ENCODE data around the gene ADAD1. TPM values are rescaled to one million over a fixed set of nuclear protein-coding genes. Genes with fewer than 3 reads are reported as not detected.
A peak's percentile ranks its signal among the peaks of the same experiment; 100 is the strongest.

The ADAD1 gene
- total RNA-seq, 2 experiments from 2014 or later, result not detected

DNA sequence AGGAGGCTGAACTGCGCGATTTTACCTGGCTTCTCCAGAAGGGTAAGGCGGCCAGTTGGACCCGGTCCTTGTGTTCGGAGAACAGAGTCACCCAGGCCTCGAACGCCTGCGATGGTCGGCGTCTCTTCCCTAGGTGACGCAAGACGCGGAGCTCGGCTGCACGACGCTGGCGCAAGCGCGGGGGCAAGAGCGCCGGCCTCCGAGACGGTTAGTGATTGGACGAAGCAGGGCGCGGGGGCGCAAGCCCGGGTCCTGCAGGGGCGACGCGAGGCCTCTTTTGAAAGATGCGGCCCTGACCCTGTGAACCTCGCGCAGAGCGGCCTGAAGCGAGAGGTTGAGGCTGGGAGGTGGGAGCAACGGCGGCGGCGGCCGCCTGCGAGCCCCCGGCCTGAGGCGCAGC, 428 bp downstream of the ADAD1 start:
- no peaks in the 10 kb centered on the region for H3K9me3 Mint-ChIP-seq (ENCODE audit: low read depth)
- ChIA-PET POLR2A (no interaction called here), CTCF (no interaction called here)
- DNase-seq (no peak), ATAC-seq (no peak)
- no peaks in the 10 kb centered on the region for H3K4me1 Mint-ChIP-seq
- no peaks in the 10 kb centered on the region for H3K27me3 Mint-ChIP-seq
- no peak overlapping the region for H3K4me3 Mint-ChIP-seq
- H3K36me3 Mint-ChIP-seq (ENCODE audit: low read depth), result peaks cover 1% of the 10 kb centered on the region
- intact Hi-C loops (cut with DNase I, micrococcal nuclease), result no loop called here
- no peak overlapping the region for H3K27ac Mint-ChIP-seq

DNA sequence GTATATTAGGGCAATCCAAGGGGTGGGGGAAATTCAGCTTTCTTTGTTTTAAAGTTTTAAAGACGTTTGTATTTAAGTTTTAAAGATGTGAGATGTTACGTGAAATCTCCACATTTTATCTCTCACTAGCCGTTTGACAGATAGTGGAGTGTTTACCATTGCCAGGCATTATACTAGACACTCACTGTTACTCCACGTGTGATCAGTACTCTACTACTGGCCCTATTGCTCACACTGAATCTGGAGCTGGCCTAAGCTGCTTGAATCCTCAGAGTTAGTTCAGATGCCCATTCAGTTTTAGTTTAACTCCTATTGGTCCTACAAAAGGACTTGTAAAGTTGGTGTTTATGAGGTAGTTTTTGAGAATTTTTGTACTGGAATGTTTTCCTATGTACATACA, 4.5 kb downstream of the ADAD1 start:
- no peaks in the 10 kb centered on the region for H3K4me1 Mint-ChIP-seq
- POLR2A ChIA-PET, result no interaction called here

DNA sequence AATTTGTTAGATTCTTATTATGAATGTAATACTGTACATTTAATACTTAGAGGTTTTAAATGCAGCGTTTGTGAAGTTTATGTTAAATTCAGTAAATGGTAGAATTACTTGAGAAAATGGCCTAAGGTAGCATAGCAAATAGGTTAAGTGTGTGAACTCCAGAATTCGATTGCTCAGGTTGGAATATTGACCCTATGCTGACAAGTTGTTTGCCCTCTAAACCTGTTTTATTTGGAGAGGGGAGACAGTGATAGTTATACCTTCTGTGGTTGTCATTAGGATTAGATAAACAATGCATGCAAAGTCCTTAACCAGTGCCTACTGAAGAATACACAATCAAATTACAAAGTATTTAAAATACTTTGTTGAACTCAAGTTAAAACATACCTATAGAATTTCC, 5.4 kb downstream of the ADAD1 start:
- Mint-ChIP-seq H3K27me3 (no peaks in the 10 kb centered on the region), H3K9me3 (ENCODE audit: low read depth) (peaks cover 10% of the 10 kb centered on the region), H3K4me3 (no peak overlapping the region), H3K27ac (no peak overlapping the region), H3K36me3 (ENCODE audit: low read depth) (no peaks in the 10 kb centered on the region), H3K4me1 (no peaks in the 10 kb centered on the region)
- ChIA-PET POLR2A (no interaction called here), CTCF (no interaction called here)
- DNase-seq, result no peak
- intact Hi-C loops (cut with DNase I, micrococcal nuclease), result no loop called here
- ATAC-seq, result no peak

More for the DNA sequence above, 4.5 kb downstream of the ADAD1 start:
- H3K36me3 Mint-ChIP-seq (ENCODE audit: low read depth), result peaks cover 1% of the 10 kb centered on the region
- intact Hi-C loops (cut with DNase I, micrococcal nuclease), result no loop called here
- no peak overlapping the region for H3K4me3 Mint-ChIP-seq
- H3K9me3 Mint-ChIP-seq (ENCODE audit: low read depth), result peaks cover 5% of the 10 kb centered on the region
- no peak for ATAC-seq
- no peak overlapping the region for H3K27ac Mint-ChIP-seq
- no peak for DNase-seq
- CTCF ChIA-PET, result interaction anchor here (0.7 to 0.8 kb wide), 2 partner anchors 195 to 571 kb away, joined by 3 read pairs; no protein-coding TSS in a partner anchor
- H3K27me3 Mint-ChIP-seq, result no peaks in the 10 kb centered on the region

DNA sequence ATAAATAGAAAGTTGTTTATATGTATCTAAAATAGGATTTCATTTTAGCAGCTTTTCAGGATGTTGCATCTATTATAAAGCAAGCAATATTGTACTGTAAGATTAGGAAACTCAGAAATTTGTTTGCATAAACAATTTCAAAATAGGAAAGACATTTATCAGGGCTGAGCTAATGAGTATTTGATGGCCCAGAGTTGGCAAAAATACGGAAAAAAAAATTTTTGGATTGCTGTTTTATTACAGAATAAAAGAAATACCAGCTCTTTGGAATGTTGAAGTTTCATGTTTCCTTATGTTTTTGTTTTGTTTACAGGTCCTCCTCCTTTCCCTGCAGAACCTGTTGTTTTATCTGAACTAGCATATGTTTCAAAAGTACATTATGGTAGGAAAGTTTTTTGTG, 14.5 kb downstream of the ADAD1 start:
- POLR2A ChIA-PET, result interaction anchor here (0.6 kb wide), 1 partner anchor 1443 kb away, joined by 5 read pairs; no protein-coding TSS in a partner anchor
- Mint-ChIP-seq H3K4me3 (no peak overlapping the region), H3K4me1 (no peaks in the 10 kb centered on the region), H3K9me3 (ENCODE audit: low read depth) (peaks cover 6% of the 10 kb centered on the region), H3K27ac (no peak overlapping the region), H3K36me3 (ENCODE audit: low read depth) (no peaks in the 10 kb centered on the region), H3K27me3 (no peaks in the 10 kb centered on the region)
- CTCF ChIA-PET, result interaction anchor here (1.0 kb wide), 1 partner anchor 105 kb away, joined by 3 read pairs; no protein-coding TSS in a partner anchor
- intact Hi-C loops (cut with DNase I, micrococcal nuclease), result no loop called here
- ATAC-seq (no peak), DNase-seq (no peak)

DNA sequence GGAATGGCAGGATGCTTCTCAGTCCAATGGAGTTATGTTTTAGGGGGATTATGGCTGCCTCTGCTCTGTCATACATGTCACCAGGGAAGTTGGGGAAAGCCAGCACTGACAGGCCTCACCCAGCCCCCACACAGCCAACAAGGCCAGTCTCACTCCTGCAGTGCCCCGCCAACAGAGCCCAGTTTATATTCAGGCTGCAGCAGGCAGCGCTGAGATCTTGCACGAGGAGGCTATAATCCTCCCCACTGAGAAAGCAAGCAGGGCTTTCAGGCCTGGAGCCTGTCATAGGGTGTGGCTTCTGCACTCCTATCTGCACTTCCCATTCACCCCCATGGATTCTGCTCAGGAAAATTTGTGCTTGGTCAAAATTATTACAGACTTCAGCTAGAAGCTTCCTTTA, 25.1 kb downstream of the ADAD1 start:
- no peak for DNase-seq
- intact Hi-C loops (cut with DNase I, micrococcal nuclease), result no loop called here
- H3K4me1 Mint-ChIP-seq, result no peaks in the 10 kb centered on the region
- CTCF ChIA-PET, result interaction anchor here (0.6 kb wide), 1 partner anchor 1462 kb away, joined by 3 read pairs; no protein-coding TSS in a partner anchor
- POLR2A ChIA-PET, result no interaction called here
- peaks cover 6% of the 10 kb centered on the region for H3K27me3 Mint-ChIP-seq
- H3K36me3 Mint-ChIP-seq (ENCODE audit: low read depth), result no peaks in the 10 kb centered on the region
- no peak overlapping the region for H3K4me3 Mint-ChIP-seq
- ATAC-seq, result no peak
- H3K9me3 Mint-ChIP-seq (ENCODE audit: low read depth), result no peaks in the 10 kb centered on the region
- no peak overlapping the region for H3K27ac Mint-ChIP-seq

DNA sequence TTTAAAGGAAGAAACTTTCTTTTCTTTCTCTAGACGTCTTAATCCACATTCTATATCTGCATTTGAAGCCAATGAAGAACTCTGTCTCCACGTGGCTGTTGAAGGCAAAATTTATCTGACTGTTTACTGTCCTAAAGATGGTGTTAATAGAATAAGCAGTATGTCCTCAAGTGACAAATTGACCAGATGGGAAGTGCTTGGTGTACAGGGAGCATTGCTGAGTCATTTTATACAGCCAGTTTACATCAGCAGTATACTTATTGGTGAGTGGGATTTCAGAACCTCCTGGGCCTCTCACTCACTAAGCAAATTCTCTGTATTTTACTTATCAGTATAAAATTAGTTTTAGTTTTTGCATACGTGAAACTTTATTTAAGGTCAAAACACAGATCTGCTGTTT, 33.7 kb downstream of the ADAD1 start:
- Mint-ChIP-seq H3K4me1 (peaks cover 2% of the 10 kb centered on the region), H3K4me3 (no peak overlapping the region), H3K36me3 (ENCODE audit: low read depth) (no peaks in the 10 kb centered on the region), H3K27ac (no peak overlapping the region), H3K27me3 (peaks cover 2% of the 10 kb centered on the region), H3K9me3 (ENCODE audit: low read depth) (no peaks in the 10 kb centered on the region)
- intact Hi-C loops (cut with DNase I, micrococcal nuclease), result no loop called here
- no peak for DNase-seq
- ChIA-PET POLR2A (no interaction called here), CTCF (no interaction called here)
- ATAC-seq, result no peak

DNA sequence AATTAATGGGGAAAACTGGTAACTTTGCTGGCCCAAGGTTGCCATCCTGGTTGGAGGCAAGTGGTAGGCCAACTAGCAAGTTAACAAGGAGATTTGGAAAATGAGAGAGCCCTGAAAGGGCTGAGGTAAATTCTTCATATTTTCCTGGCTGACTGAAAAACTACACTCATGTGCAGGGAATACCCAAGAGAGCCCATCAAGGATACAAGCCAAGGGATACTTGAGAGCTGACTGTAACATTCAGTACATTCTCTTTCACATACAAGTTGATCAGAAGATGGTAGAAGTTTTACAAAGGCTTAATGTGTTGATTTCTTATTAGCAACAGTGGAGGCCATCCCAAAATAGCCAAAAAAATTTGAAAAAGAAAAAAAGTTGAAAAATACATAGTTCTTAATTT, 44.4 kb downstream of the ADAD1 start:
- no peaks in the 10 kb centered on the region for H3K27me3 Mint-ChIP-seq
- ChIA-PET POLR2A (no interaction called here), CTCF (interaction anchor here (0.5 to 0.7 kb wide), 2 partner anchors 154 to 289 kb away, joined by 3 read pairs; no protein-coding TSS in a partner anchor)
- intact Hi-C loops (cut with DNase I, micrococcal nuclease), result no loop called here
- ATAC-seq, result no peak
- no peak for DNase-seq
- peaks cover 9% of the 10 kb centered on the region for H3K36me3 Mint-ChIP-seq (ENCODE audit: low read depth)
- H3K4me1 Mint-ChIP-seq, result no peaks in the 10 kb centered on the region
- H3K27ac Mint-ChIP-seq, result no peak overlapping the region
- no peak overlapping the region for H3K4me3 Mint-ChIP-seq
- peaks cover 8% of the 10 kb centered on the region for H3K9me3 Mint-ChIP-seq (ENCODE audit: low read depth)

DNA sequence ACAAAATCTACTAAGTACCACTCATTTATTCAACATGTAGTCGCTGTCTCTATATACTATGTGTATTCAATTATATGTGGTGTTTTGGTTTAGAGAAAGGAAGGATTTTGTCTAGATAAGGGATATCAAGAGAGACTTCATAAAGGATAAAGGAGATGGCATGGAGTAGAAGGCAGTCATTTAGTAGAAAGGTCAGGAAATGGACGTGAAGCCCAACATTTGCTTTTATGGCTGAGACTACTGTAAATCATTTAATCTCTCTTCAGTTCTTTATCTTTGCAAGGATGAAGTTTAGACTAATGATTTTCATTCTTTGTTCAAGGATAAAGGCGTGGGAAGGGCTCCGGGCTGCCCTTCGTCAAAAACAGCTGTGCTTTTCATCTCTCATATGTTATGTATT, 52.5 kb downstream of the ADAD1 start:
- no peak for ATAC-seq
- intact Hi-C loops (cut with DNase I, micrococcal nuclease), result no loop called here
- Mint-ChIP-seq H3K4me3 (no peak overlapping the region), H3K27me3 (no peaks in the 10 kb centered on the region), H3K36me3 (ENCODE audit: low read depth) (peaks cover 4% of the 10 kb centered on the region), H3K27ac (no peak overlapping the region), H3K9me3 (ENCODE audit: low read depth) (no peaks in the 10 kb centered on the region), H3K4me1 (peaks cover 23% of the 10 kb centered on the region)
- DNase-seq, result no peak
- POLR2A ChIA-PET, result no interaction called here
- CTCF ChIA-PET, result no interaction called here

DNA sequence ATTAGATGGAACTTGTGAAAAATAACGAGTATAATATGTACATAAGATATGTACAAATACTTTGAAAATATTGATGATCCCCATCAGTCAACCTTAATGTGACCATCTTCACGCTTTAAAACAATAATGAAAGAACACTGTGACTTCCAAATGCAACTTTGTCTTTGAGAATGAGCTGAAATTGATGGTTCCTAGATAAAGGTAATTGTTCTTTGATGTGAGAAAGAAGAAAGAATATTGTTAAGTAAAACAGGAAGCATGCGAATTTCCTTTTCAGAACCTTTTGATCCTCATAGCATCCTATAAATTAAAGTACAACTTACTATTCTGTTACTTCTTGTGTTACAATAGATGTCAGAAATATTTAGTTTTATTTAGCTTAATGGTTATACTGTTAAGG, 55.5 kb downstream of the ADAD1 start:
- CTCF ChIA-PET, result interaction anchor here (0.9 to 1.9 kb wide), 4 partner anchors 15 to 236 kb away, joined by 3 to 5 read pairs (median 4); no protein-coding TSS in a partner anchor
- peaks cover 4% of the 10 kb centered on the region for H3K36me3 Mint-ChIP-seq (ENCODE audit: low read depth)
- H3K27me3 Mint-ChIP-seq, result no peaks in the 10 kb centered on the region
- peaks cover 1% of the 10 kb centered on the region for H3K9me3 Mint-ChIP-seq (ENCODE audit: low read depth)
- no peak overlapping the region for H3K4me3 Mint-ChIP-seq
- intact Hi-C loops (cut with DNase I, micrococcal nuclease), result no loop called here
- ATAC-seq (no peak), DNase-seq (no peak)
- H3K4me1 Mint-ChIP-seq, result peaks cover 23% of the 10 kb centered on the region
- H3K27ac Mint-ChIP-seq, result no peak overlapping the region
- POLR2A ChIA-PET, result no interaction called here

DNA sequence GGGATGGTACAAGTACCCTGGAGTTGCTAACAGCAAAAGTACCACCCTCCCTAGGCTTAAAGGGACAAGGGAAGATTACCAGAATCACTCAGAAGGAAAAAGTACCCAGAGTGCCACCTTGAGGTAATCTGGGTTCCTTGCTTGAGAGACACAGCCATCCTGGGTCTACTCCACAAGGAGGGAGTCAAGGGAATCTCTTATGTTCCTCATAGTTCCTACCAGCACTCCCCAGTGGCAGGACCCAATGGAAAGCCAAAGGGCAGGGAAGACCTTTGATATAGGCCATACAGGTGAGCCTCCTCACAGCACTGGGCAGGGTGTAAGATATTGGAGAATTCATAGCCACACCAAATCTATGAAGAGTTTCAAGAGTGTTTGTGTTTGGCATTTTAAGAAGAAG, 72.0 kb downstream of the ADAD1 start:
- Mint-ChIP-seq H3K4me1 (peaks cover 20% of the 10 kb centered on the region), H3K4me3 (peak overlapping the region; percentile 24), H3K9me3 (ENCODE audit: low read depth) (no peaks in the 10 kb centered on the region), H3K36me3 (ENCODE audit: low read depth) (peaks cover 42% of the 10 kb centered on the region), H3K27ac (peak overlapping the region; percentile 88), H3K27me3 (no peaks in the 10 kb centered on the region)
- CTCF ChIA-PET, result interaction anchor here (1.0 to 2.1 kb wide), 3 partner anchors 127 to 140 kb away, joined by 3 to 8 read pairs (median 4); no protein-coding TSS in a partner anchor
- DNase-seq (peak; percentile 47), ATAC-seq (peak; percentile 64)
- intact Hi-C loops (cut with DNase I, micrococcal nuclease), result loop anchor here (1.0 to 5.0 kb wide), 4 partner anchors 126 to 549 kb away; no protein-coding TSS in a partner anchor
- POLR2A ChIA-PET, result no interaction called here

DNA sequence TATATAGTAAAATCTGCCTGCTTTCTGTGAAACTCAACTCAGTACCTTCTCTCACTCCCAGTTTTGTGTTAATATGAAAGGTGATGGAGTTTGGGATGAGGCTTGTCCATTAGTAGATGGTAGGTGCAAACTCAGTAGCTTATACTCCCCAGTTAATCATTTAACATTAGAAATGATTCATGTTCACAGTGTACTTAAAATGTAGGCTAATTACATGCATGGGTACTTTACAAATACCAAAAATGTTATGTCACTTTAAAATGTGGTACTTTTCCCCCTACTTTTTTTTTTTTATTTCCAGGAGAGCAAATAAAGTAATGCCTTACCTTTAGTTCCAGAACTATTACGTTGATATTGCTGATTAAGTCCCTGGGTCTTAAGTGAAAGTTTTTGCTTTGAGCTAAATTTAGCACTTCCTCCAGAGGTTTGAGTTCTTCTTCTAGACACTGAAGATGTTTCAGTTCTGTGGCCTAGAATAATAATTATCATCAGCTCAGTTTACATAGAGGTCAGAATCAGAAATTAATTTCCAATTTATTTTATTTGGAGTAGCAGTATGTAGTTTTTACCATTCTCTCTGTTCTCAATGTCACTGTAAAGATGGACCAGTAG, 74.7 kb downstream of the ADAD1 start:
- Mint-ChIP-seq H3K4me3 (peak overlapping the region; percentile 83), H3K27ac (peak overlapping the region; percentile 94), H3K4me1 (peaks cover 45% of the 10 kb centered on the region), H3K36me3 (ENCODE audit: low read depth) (peaks cover 44% of the 10 kb centered on the region), H3K27me3 (no peaks in the 10 kb centered on the region), H3K9me3 (ENCODE audit: low read depth) (no peaks in the 10 kb centered on the region)
- intact Hi-C loops (cut with DNase I, micrococcal nuclease), result loop anchor here (5.0 kb wide), 3 partner anchors 136 to 551 kb away; no protein-coding TSS in a partner anchor
- no peak for DNase-seq
- ChIA-PET CTCF (interaction anchor here (0.9 to 2.9 kb wide), 2 partner anchors 122 to 124 kb away, joined by 3 to 16 read pairs; no protein-coding TSS in a partner anchor), POLR2A (no interaction called here)
- no peak for ATAC-seq

Measured in activated CD4-positive, alpha-beta T cell treated with anti-CD3 and anti-CD28 coated beads for 36 hours (primary cell).